WTC11 (cell line): Measurements from ENCODE around the gene CHRM4. TPM values are rescaled to one million over a fixed set of nuclear protein-coding genes. Genes with fewer than 3 reads are reported as not detected.

ENCODE experiments used
- ATAC-seq: fragments of 200-7000 bp; cut with Tn5 transposase; 2 replicates; pipeline ENCODE4 v1.10.0; 2021; ENCODE audit warnings: mild to moderate bottlenecking, moderate library complexity
- CTCF ChIA-PET: fragments of 300-600 bp; sonication (Branson Sonifier 250); formaldehyde crosslinking; loops from one replicate; lab custom pipeline; 2021; ENCODE audit warnings: antibody characterized with exemption; lab: Charles Lee
- POLR2A ChIA-PET: fragments of 350-600 bp; sonication (Branson Sonifier 250); formaldehyde crosslinking; loops from one replicate; lab custom pipeline; 2021; ENCODE audit warnings: antibody characterized with exemption; lab: Charles Lee
- DNase-seq: peaks from one replicate; pipeline ENCODE4 v3.0.0; 2021; ENCODE audit warnings: low spot score
- H3K27ac Mint-ChIP-seq: 2 replicates; pipeline ENCODE4 v1.8.0; 2021; ENCODE audit warnings: mixed read lengths
- H3K27me3 Mint-ChIP-seq: 2 replicates; pipeline ENCODE4 v1.8.0; 2021; ENCODE audit warnings: low read depth, mild to moderate bottlenecking, moderate library complexity, mixed read lengths
- H3K36me3 Mint-ChIP-seq: 2 replicates; pipeline ENCODE4 v1.8.0; 2021; ENCODE audit warnings: mixed read lengths
- H3K4me1 Mint-ChIP-seq: 2 replicates; pipeline ENCODE4 v1.8.0; 2022; ENCODE audit warnings: mixed read lengths
- H3K4me3 Mint-ChIP-seq: 2 replicates; pipeline ENCODE4 v1.8.0; 2021; ENCODE audit warnings: mild to moderate bottlenecking, moderate library complexity, mixed read lengths
- H3K9me3 Mint-ChIP-seq: 2 replicates; pipeline ENCODE4 v1.8.0; 2021; ENCODE audit warnings: mixed read lengths
- AR ChIP-seq: fragments of 250-450 bp; sonication (Bioruptor Pico); IDR thresholded peaks from 2 replicates; pipeline ENCODE4 v1.9.0; 2021; ENCODE audit warnings: mild to moderate bottlenecking
- ARID4B ChIP-seq: sonication (generic); formaldehyde crosslinking; IDR thresholded peaks from 2 replicates; pipeline ENCODE4 v1.8.0; 2023; ENCODE audit warnings: missing genetic modification reagents, mild to moderate bottlenecking, borderline replicate concordance
- CBFB ChIP-seq: sonication (generic); formaldehyde crosslinking; IDR thresholded peaks from 2 replicates; pipeline ENCODE4 v1.8.1; 2022; ENCODE audit warnings: mild to moderate bottlenecking, low read depth, missing genetic modification reagents
- CDX4 ChIP-seq: fragments of 250-450 bp; sonication (Bioruptor Pico); IDR thresholded peaks from 2 replicates; pipeline ENCODE4 v1.9.0; 2021; ENCODE audit warnings: moderate library complexity, mild to moderate bottlenecking, inconsistent platforms, borderline replicate concordance
- CREM ChIP-seq: sonication (generic); formaldehyde crosslinking; IDR thresholded peaks from 2 replicates; pipeline ENCODE4 v1.8.1; 2022; ENCODE audit warnings: mild to moderate bottlenecking, missing genetic modification reagents, moderate library complexity
- E2F4 ChIP-seq: sonication (generic); formaldehyde crosslinking; IDR thresholded peaks from 2 replicates; pipeline ENCODE4 v1.8.1; 2022; ENCODE audit warnings: low read depth, mild to moderate bottlenecking, moderate library complexity, missing genetic modification reagents, borderline replicate concordance
- ELF4 ChIP-seq: sonication (generic); formaldehyde crosslinking; IDR thresholded peaks from 2 replicates; pipeline ENCODE4 v1.8.1; 2022; ENCODE audit warnings: low read depth, mild to moderate bottlenecking, moderate library complexity, missing genetic modification reagents
- ESRRA ChIP-seq: sonication (generic); formaldehyde crosslinking; IDR thresholded peaks from 2 replicates; pipeline ENCODE4 v1.8.1; 2022; ENCODE audit warnings: mild to moderate bottlenecking, missing genetic modification reagents, borderline replicate concordance
- FOXK1 ChIP-seq: sonication (generic); formaldehyde crosslinking; IDR thresholded peaks from 2 replicates; pipeline ENCODE4 v1.8.0; 2022; ENCODE audit warnings: mild to moderate bottlenecking, moderate library complexity, missing genetic modification reagents
- FOXP1 ChIP-seq: sonication (generic); formaldehyde crosslinking; IDR thresholded peaks from 2 replicates; pipeline ENCODE4 v1.8.0; 2022; ENCODE audit warnings: missing genetic modification reagents, mild to moderate bottlenecking, moderate library complexity, borderline replicate concordance
- HMGXB4 ChIP-seq: sonication (generic); formaldehyde crosslinking; IDR thresholded peaks from 2 replicates; pipeline ENCODE4 v1.8.1; 2023; ENCODE audit warnings: mild to moderate bottlenecking, moderate library complexity, missing genetic modification reagents
- JUN ChIP-seq: sonication (generic); formaldehyde crosslinking; IDR thresholded peaks from 2 replicates; pipeline ENCODE4 v1.8.0; 2023; ENCODE audit warnings: mild to moderate bottlenecking, missing genetic modification reagents
- NFYB ChIP-seq: sonication (generic); formaldehyde crosslinking; conservative IDR thresholded peaks from 2 replicates; pipeline ENCODE4 v1.8.0; 2022; ENCODE audit warnings: low read depth, missing genetic modification reagents
- NR2C2 ChIP-seq: sonication (generic); formaldehyde crosslinking; IDR thresholded peaks from 2 replicates; pipeline ENCODE4 v1.8.0; 2022; ENCODE audit warnings: mild to moderate bottlenecking, missing genetic modification reagents
- NR3C1 ChIP-seq: sonication (generic); formaldehyde crosslinking; conservative IDR thresholded peaks from 2 replicates; pipeline ENCODE4 v1.8.1; 2023; ENCODE audit warnings: low read depth, mild to moderate bottlenecking, missing genetic modification reagents
- PRRX2 ChIP-seq: fragments of 250-450 bp; sonication (Bioruptor Pico); IDR thresholded peaks from 2 replicates; pipeline ENCODE4 v1.8.0; 2021; ENCODE audit warnings: mild to moderate bottlenecking
- RELA ChIP-seq: sonication (generic); formaldehyde crosslinking; IDR thresholded peaks from 2 replicates; pipeline ENCODE4 v1.8.1; 2022; ENCODE audit warnings: missing genetic modification reagents, mild to moderate bottlenecking, borderline replicate concordance
- USF2 ChIP-seq: sonication (generic); formaldehyde crosslinking; IDR thresholded peaks from 2 replicates; pipeline ENCODE4 v1.8.1; 2023; ENCODE audit warnings: mild to moderate bottlenecking, missing genetic modification reagents, moderate library complexity
- ZNF416 ChIP-seq: fragments of 250-450 bp; sonication (Bioruptor Pico); IDR thresholded peaks from 2 replicates; pipeline ENCODE4 v1.9.0; 2021; ENCODE audit warnings: mild to moderate bottlenecking, inconsistent platforms
- ZNF423 ChIP-seq: fragments of 250-450 bp; sonication (Bioruptor Pico); IDR thresholded peaks from 2 replicates; pipeline ENCODE4 v2.1.2; 2022; ENCODE audit warnings: mild to moderate bottlenecking, moderate library complexity
- ZSCAN18 ChIP-seq: fragments of 250-450 bp; sonication (Bioruptor Pico); IDR thresholded peaks from 2 replicates; pipeline ENCODE4 v2.1.2; 2022; ENCODE audit warnings: mild to moderate bottlenecking, moderate library complexity
- total RNA-seq: library from RNA; stranded (reverse); gene quantifications from 3 replicates; pipeline ENCODE4 v1.2.3, GENCODE V29; 2021

The CHRM4 gene
- total RNA-seq, 1 experiment from 2014 or later = 0.85 TPM

- H3K4me1 Mint-ChIP-seq = peaks cover 21% of the 10 kb centered on the region
- H3K27me3 Mint-ChIP-seq = peaks cover 5% of the 10 kb centered on the region
- POLR2A ChIA-PET = interaction anchor here (1.0 kb wide), 1 partner anchor 137 kb away, joined by 3 read pairs; no protein-coding TSS in a partner anchor
- TF ChIP-seq E2F4 (CRISPR knock-in tag) (0 out of 2 replicates have a peak, but pooled peaks have one; percentile 4), CDX4 (CRISPR knock-in tag) (no peak), NFYB (CRISPR knock-in tag) (no peak), ARID4B (CRISPR knock-in tag) (0 out of 2 replicates have a peak, but pooled peaks have one; percentile 18), FOXP1 (CRISPR knock-in tag) (peak; percentile 61), RELA (CRISPR knock-in tag) (0 out of 2 replicates have a peak, but pooled peaks have one; percentile 56), FOXK1 (CRISPR knock-in tag) (peak; percentile 7; the same call in 1 of the 2 replicates), AR (CRISPR knock-in tag) (0 out of 2 replicates have a peak, but pooled peaks have one; percentile 56), CBFB (CRISPR knock-in tag) (0 out of 2 replicates have a peak, but pooled peaks have one; percentile 31), ELF4 (CRISPR knock-in tag) (no peak), PRRX2 (CRISPR knock-in tag) (0 out of 2 replicates have a peak, but pooled peaks have one; percentile 18), JUN (CRISPR knock-in tag) (0 out of 2 replicates have a peak, but pooled peaks have one; percentile 36), HMGXB4 (CRISPR knock-in tag) (peak; percentile 51; the same call in 1 of the 2 replicates), CREM (0 out of 2 replicates have a peak, but pooled peaks have one; percentile 38), NR2C2 (CRISPR knock-in tag) (no peak), USF2 (CRISPR knock-in tag) (peak; percentile 51; the same call in 1 of the 2 replicates), NR3C1 (CRISPR knock-in tag) (0 out of 2 replicates have a peak, but pooled peaks have one; percentile 68), ZSCAN18 (CRISPR knock-in tag) (no peak), ZNF423 (CRISPR knock-in tag) (peak; percentile 80), ZNF416 (CRISPR knock-in tag) (no peak), ESRRA (no peak)
- TF ChIP-seq, all 79 proteins: peak for 14
- Mint-ChIP-seq H3K9me3 (no peaks in the 10 kb centered on the region), H3K36me3 (peaks cover 16% of the 10 kb centered on the region), H3K27ac (peak within 1 kb of the TSS; percentile 76; the same call in 1 of the 2 replicates), H3K4me3 (peak within 1 kb of the TSS; percentile 84)
- CTCF ChIA-PET = interaction anchor here (1.9 to 5.2 kb wide), 3 partner anchors 8 to 29 kb away, joined by 12 to 51 read pairs (median 29); partner anchors contain the start of gene CHRM4
- ATAC-seq = peak; percentile 4
- peak; percentile 77 for DNase-seq
Measured at GRCh38 chr11:46381048-46381818, 10.3 kb downstream of the CHRM4 start, which contains the start of gene MDK. TSS of gene MDK (plus strand) at chr11:46381669. CDS start at chr11:46382058, 389 bp downstream.
